ENCODE measurements around the gene LRRK1.

The LRRK1 gene

DNA sequence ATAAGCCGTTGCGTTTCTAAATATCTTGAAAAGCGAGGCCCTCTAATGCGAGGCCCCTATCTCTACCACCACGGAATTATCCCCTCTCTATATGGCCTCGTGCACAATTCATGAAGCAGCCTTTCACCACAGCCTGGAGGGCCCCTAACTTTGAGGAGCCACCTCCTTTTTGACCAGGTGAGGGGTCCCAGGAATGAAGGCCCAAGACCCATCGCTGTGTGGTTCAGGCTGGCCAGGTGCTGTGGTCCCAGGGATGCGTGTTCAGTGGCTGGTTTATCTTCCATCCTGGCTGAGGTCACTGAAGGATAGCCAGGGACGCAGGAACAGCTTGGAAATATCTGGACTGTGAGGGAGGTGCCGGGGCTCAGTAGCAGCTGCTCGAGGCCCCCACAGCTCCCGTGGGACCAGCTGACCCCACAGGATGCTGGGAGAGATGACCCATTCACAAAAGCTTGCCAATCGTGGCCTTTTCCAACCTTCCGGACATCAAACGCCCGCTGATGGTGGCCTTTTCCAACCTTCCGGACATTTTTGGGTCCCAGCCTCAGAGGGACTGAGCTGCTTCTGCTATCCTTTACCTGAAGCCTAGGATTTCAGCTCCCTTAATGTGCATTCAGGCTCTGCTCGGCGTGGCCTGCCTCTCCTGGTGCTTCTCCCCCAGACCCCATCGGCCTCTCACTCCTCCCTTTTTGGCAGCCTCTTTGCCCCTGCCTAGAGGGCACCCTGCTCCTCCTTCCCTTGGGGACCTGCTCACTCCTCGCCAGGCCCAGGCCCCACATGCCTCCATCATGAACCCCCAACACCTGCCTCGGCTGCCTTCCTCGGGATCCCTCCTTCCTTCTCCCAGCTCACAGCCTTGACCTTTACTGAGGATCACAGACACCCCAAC lies 191.8 kb downstream of the LRRK1 start:
- TF ChIP-seq, protein P1, sequence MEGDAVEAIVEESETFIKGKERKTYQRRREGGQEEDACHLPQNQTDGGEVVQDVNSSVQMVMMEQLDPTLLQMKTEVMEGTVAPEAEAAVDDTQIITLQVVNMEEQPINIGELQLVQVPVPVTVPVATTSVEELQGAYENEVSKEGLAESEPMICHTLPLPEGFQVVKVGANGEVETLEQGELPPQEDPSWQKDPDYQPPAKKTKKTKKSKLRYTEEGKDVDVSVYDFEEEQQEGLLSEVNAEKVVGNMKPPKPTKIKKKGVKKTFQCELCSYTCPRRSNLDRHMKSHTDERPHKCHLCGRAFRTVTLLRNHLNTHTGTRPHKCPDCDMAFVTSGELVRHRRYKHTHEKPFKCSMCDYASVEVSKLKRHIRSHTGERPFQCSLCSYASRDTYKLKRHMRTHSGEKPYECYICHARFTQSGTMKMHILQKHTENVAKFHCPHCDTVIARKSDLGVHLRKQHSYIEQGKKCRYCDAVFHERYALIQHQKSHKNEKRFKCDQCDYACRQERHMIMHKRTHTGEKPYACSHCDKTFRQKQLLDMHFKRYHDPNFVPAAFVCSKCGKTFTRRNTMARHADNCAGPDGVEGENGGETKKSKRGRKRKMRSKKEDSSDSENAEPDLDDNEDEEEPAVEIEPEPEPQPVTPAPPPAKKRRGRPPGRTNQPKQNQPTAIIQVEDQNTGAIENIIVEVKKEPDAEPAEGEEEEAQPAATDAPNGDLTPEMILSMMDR (conservative IDR thresholded peaks at IDR 0.05; ENCODE audit: low read depth, low read length) = no peak
- DNase-seq (ENCODE audit: low read depth) = no peak
- H3K4me3 ChIP-seq (ENCODE audit: low read depth, low read length) = no peak overlapping the region

GRCh38 chr15:101111570-101112262 lies 192.6 kb downstream of the LRRK1 start:
- no peak overlapping the region for H3K4me3 ChIP-seq (ENCODE audit: low read depth, low read length)
- DNase-seq (ENCODE audit: low read depth) = no peak
- TF ChIP-seq, protein P1 (conservative IDR thresholded peaks at IDR 0.05; ENCODE audit: low read depth, low read length) = no peak

GRCh38 chr15:101112336-101113113 lies 193.4 kb downstream of the LRRK1 start:
- no peak overlapping the region for H3K4me3 ChIP-seq (ENCODE audit: low read depth, low read length)
- TF ChIP-seq, protein P1 (conservative IDR thresholded peaks at IDR 0.05; ENCODE audit: low read depth, low read length) = no peak
- DNase-seq (ENCODE audit: low read depth) = no peak

DNA sequence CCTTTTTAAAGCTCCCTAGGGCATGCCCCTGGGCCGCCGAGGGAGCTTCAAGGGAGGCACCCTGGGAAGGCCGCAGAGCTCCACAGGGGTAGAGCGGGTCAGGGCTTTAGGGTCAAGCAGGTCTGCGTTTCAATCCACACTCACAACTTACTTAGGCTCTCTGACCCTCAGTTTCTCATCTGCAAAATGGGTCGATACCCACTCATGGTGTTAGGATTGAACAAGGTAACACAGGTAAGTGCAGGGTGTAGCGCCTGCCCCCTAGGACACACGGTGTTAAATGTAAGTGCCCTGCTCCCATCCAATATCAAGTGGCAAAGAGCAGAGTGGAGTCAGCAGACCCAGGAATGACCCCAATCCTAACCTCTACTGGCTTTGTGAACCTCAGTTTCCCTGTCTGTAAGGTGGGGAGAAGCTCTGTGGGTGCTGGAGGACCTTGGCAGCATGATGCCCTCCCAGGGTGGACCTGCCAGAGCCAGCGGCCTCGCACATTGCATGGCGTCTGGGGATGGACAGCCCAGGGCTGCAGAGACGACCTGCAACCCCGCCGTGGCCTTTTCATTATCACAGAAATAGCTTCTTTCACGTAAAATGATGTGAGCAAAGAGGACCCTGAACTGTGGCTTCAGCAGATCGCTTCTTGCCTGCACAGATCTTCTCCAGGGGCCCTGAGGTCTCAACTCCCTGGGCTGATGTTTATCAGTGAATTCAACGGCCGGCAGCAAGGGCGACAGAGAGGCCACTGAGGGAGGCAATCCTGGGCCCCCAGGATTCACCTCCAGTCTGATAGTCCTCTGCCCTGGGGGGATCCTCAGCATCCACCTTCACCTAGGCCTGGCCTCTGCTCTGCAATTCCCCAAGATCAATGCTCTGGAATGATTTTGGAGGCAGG lies 194.2 kb downstream of the LRRK1 start:
- TF ChIP-seq, protein P1 (conservative IDR thresholded peaks at IDR 0.05; ENCODE audit: low read depth, low read length) = no peak
- no peak for DNase-seq (ENCODE audit: low read depth)
- no peak overlapping the region for H3K4me3 ChIP-seq (ENCODE audit: low read depth, low read length)

GRCh38 chr15:101114166-101114565 lies 195.0 kb downstream of the LRRK1 start:
- TF ChIP-seq, protein P1 (conservative IDR thresholded peaks at IDR 0.05; ENCODE audit: low read depth, low read length) = no peak

DNA sequence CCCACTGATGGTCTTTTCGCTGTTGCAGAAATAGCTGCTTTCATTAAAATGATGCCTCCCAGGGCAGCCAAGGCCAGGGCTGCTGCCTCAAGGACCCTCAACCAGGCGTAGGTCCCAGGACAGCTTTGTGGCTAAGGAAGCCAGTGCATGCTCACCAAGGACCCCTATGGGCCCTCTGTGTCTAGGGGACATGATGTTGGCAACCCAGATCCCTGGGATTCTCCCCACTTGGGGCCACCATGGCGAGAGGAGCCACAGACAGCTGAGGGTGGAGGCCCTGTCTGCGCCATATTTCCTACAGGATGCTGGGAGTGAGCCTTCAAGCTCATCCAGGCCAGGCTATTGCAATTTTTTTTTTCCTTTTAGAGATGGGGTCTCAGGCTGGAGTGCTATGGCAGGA lies 195.5 kb downstream of the LRRK1 start:
- TF ChIP-seq, protein P1 (conservative IDR thresholded peaks at IDR 0.05; ENCODE audit: low read depth, low read length) = no peak
- no peak overlapping the region for H3K4me3 ChIP-seq (ENCODE audit: low read depth, low read length)
- no peak for DNase-seq (ENCODE audit: low read depth)

More at GRCh38 chr15:101114166-101114565, 195.0 kb downstream of the LRRK1 start:
- no peak overlapping the region for H3K4me3 ChIP-seq (ENCODE audit: low read depth, low read length)
- no peak for DNase-seq (ENCODE audit: low read depth)
